HG03097 (cell line): ENCODE measurements around the gene GRK1.

Experiments used
- ATAC-seq: cut with Tn5 transposase; IDR thresholded peaks from one replicate; pipeline ENCODE4 v1.9.1; 2021; ENCODE audit not compliant: unreplicated experiment, low FRiP score

GRK1 gene

DNA sequence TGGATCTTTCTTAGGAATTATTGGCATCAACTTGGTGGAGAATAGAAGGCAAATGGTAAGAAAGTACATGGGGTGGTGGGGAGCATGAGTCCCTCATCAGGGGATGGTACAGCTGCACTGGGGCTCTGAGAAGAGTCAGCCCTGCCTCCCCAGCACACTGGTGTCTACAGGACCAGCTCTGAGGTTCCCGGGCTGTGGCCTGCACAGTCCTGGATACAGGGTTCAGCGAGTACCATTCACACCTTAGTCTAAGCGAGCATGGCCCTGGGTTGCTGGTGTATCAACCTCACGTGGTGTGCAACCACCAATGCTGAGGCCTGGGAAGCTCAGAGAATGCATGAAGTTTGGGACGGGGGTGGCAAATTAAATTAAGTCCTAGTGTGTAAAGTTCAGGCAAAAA lies 102.1 kb downstream of the GRK1 start:
- ATAC-seq = no peak

DNA sequence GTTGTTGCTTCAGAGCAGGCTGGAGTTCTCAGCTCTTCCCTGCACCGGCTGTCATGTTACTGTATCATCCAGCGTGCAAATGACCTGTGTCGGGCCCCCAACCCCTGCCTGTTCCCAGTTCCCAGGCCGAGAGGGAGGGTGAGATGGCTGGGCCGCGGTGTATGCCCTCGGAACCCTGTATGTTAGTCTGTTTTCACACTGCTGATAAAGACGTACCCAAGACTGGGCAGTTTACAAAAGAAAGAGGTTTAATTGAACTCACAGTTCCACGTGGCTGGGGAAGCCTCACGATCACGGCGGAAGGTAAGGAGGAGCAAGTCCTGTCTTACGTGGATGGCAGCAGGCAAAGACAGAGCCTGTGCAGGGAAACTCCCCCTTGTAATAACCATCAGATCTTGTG lies 102.9 kb downstream of the GRK1 start:
- ATAC-seq = no peak

DNA sequence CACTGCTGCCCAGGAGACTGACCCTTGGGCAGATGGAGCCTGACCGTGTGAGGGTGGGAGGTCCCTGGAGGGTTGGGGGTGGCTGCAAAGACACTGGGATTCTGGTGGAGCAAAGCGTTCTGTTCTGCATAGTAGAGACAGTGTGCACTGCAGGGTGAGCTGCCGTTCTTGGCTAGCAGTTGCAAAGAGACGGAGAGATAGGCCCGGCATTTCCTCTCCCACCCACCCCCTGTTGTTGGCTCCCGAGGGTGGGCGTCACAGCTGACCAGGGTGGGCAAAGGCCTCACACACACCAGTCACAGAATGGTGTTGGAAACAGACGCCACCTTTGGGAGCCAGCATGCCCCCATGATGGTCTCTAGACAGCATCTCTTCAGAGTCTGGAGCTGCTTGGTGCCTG lies 103.4 kb downstream of the GRK1 start:
- ATAC-seq = no peak

DNA sequence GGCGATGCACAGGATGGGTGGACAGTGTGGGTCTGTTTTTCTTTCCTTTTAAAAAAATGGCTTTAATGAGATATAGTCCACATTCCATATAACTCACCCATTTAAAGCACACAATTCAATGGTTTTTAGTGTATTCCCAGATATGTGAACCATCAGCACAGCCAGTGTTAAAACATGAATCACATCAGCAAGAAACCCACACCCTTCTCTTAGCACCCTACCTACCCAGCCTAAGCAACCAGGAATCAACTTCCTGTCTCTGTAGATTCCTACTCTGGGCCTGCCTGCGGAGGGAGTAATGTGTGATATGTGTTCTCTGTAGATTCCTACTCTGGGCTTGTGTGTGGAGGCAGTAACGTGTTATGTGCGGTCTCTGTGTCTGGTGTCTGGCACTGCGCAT lies 103.9 kb downstream of the GRK1 start:
- no peak for ATAC-seq

DNA sequence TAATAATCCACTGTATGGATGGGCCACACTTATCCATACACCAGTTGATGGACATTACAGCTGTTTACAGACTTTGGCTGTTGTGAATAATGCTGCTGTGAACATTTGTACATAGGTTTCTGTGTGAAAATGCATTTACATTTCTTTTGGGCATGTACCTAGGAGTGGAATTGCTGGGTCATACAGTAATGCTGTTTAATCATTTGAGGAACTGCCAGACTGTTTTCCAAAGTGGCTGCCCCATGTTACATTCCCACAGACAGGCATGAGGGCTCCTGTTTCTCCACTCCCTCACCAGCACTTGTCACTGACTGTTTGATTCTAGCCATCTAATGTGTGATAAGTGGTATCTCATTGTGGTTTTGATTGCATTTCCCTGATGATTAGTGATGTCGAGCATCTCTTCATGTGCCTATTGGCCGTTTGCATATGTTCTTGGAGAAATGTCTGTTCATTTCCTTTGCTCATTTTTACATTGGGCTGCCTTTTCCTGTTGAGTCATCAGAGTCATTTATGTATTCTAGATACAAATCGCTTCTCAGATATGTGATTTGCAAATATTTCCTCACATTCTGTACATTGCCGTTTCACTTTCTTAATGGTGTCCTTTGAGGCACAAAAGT lies 104.8 kb downstream of the GRK1 start:
- ATAC-seq = no peak

DNA sequence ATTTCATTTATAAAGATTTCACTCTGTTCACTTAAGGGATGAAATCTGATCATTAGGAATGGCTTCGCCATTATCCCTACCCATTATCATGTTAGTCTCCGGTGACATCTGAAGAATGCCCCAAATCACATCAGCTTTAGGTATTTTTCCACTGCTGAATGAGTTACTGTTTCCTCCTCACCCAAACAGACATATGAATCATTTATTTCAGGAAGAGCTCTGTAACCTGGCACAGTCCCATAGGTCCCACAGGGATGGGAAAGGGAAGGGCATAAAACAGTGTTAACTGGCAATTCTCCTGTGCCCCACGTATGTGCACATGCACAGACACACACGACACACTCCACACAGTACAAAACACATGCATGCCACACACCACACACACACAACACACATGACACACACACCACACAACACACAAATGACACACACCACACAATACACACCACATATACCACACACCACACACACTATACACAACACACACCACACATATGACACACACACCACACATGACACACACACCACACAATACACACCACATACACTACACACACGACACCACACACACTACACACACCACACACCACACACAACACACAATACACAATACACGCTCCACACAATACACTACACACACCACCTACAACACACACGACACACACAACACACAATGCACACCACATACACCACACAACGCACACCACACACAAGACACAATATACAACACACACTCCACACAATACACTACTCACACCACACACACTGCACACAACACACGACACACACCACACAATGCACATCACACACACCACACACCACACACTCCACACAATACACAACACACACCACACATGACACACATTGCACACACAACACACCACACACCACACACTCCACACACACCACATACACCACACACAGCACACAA lies 107.4 kb downstream of the GRK1 start:
- ATAC-seq = no peak

DNA sequence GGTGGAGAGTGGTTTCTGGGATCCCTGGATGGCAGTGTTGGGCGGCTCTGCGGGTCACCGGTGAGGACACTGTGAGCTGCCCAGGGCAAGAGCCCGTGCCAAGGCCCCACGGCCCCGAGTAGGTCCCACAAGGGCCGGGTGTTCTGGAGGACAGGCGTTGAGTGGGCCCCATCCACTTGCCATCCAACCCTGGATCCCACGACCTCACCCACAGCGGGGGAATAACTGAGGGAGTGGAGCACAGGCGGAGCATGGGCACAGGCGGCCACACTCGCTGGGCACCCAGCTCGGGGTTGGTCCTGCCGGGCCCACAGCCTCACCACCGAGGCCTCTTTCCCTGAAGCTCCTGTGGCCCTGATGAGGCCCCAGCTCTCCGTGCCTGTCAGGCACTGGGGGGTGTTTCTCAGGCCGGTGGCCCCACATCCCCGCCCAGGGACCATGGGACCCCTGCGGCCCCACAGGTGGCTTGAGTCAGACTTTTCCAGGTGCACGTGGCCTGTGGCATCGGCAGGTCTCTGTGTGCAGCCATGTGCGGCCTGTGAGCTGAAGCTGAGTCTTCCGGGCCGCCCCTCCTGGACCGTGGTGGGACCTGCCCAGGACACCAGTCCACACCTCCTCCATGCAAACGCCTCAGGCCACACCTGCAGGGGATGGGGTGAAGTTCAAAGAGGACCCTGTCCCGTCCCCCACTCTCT lies 108.6 kb downstream of the GRK1 start:
- ATAC-seq = no peak

DNA sequence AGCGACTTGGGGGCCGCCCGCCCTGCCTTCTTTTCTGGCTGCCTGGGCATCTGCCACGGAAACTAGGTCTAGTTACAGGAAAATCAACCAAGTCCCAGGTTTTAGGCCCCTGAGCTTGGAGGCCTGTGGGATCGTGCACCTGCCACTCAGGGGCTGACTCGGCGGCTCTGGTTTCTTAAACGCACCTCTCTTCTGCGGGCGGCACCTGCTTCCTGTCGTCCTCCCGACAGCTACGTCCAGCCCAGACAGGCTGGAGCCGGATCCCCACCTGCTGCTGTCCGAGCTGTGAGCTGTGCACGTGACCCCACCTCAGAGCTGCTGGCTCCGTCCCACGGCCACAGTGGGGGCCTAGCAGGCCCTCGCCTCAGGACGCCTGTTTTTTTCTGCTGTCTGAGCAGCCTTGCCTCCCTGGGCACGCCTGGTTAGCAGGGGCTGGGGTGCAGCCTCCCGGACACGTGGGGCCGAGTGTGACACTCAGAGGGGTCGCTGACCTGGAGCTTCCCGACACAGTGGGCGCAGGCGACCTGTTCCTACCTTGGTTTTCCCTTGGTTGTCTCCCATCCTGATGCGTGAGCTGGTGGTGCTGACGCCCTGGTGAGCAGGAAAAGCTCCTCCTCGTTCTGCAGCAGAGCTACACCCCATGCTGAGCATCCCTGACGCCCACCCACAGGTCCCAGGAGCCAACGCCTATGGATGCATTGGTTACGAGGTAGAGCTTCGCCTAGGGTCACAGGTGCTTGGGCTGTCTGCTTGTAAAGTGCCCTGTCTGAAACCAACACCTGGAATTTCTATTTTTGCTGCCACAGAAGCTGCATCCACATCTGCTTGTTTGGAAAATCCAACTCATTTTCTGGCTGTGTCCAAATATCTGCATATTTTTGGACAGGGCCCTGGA lies 109.5 kb downstream of the GRK1 start:
- no peak for ATAC-seq

DNA sequence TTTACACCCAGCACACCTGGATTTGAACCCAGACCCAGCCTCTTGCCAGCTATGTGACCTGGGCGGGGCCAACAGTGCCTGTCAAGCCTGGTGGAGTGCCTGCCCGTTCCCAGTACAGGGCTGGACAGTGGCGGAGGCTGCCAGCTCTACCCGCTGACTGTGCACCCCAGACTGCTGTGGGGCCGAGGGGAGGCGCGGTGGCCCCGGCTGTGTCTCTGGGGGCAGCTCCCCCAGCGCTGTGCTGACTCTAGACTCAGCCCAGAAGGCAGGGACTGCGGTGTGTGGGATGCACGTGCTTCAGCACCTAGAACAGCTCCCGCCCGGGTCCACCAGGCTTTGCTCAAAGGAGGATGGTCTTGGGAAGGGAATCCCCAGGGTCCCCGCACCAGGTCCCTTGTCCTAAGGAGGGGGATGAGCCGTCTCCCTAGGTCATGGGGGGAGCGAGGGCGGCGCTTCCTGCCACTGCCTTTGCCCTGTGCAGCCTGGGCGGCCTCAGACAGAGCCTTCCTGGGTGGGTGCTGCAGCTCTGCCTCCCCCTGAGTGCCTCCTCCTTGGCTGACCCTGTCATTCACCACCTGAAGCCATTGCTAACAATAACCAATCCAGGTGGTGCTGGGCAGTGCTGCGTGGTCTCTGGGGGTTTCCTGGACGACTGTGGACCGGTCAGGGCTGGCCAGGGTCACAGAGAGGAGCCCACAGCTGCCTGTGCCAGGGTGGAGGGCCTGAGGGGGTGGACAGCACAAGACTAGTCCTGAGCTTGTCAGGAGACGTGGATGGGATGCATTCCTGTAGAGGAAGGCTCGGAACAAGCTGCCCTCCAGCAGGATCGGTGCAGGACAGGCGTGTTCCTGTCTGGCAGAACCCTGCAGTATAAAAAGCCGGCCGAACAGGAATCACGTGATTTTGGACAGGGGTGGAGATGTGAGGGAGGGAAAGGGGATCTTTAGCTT lies 110.6 kb downstream of the GRK1 start:
- ATAC-seq = no peak

DNA sequence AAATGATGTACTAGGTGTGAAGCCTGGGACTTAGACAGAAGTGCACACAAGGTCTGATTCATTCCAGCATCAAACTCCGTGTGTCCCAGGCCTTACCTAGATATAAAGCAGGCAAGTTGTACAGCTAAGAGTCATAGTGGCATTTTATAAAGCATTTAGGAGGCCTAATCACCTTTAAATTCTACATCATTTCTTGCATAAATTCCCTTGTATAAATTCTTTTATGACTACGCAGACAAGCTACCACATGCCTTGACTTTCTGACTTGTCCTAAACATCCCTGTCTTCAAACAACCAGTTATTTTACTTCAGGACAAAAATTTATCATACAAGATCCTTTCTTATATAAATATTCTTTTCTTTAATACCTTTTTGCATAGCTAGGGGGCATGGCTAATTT lies 114.6 kb downstream of the GRK1 start:
- ATAC-seq = no peak

DNA sequence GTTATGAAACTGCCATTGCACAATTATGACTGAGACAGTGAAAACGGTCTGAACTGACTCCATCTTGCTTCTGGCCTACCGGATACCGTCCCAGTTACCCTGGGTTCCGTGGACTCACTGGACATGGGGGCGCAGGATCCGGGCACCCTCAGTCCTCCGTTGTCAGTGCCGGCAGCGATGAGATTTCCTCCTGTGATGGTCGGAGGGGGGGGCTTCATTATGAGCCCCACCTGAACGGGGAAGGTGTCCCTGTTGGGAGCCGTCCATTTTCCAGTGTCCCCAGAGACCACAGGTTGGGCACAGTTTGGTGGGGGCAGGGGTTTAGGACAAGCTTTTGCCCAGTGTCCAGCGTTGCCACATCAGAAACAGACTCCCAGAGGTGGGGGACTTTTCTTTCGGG lies 115.5 kb downstream of the GRK1 start:
- no peak for ATAC-seq

DNA sequence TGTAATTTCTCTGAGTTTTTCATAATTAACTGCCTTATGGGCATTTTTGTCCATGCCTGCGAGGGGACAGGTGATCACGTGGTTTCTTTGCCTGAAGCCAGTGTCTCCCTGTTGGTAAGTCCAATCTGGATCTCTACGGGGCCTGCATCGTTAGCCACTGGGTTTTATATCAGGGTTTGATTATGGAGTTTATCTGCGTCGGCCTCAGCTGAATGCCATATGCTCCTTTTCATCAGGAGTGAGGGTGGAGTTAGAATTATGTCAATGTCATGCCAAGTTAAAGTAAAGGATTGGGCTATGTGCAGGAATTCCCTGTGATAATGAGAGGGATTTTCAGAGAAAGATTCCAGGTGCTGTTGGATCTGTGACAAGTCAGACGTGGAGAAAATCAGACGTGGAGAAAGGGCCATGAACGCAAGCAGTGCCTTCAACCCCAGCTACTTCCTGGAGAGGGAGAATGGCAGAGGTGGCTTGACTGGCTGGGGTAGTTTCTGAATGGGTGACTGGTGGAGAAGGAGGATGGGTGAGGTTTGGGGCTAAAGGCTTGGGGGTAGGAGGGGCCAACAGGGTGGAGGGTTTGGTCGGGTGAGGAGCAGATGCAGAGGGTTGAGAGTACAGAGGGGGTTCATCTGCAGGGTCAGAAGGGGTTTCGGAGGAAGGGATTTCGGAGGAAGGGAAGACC lies 116.3 kb downstream of the GRK1 start:
- no peak for ATAC-seq

DNA sequence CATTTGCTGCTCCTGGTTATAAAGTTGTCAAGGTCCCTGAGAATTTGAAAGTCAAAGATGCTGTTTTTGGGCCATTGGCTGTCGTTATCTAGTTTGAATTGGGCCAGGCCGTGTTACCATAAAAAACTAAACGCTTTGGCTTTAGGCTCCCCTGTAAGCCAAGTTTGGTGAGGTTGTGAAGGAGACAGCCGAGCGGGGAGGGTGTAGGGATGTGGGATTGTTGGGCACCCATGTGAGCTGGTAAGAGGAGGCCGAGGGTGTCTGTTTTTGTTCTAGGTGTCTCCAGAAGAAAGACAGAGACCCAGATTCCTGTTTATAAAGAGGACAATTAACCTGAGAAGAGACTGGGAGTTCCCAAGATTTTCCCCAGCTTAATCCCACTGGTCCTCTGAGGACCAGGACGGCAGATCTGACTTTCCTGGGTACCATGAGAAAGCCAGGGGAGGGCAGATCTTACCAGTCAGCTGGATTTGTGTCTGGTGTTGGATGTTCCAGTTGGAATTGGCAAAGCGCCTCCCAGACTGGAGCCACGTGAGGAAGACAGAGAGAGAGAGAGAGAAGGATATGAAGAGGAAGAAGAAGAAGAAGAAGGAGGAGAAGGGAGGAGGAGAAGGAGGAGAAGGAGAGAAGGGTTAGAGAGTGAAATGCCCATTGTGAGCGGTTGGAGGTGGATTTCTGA lies 117.1 kb downstream of the GRK1 start:
- no peak for ATAC-seq

DNA sequence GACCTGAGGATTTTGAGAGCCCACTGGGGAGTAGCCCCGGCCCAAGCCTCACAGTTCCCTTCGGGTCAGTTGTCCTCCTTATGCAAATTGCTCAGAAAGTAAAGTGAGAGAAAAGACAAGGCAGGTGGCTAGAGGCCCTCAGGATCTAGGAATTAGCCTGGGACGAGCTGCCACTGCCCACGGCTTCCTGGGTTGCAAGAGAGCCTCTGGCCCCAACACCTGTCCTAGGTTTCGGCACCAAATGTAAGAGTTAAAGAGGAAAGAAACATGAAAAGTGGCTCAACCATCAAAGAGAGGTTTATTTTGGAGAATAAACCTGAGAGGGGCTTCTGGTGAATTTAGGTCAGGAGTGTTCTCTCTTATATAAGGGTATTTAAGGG lies 117.6 kb downstream of the GRK1 start:
- no peak for ATAC-seq

DNA sequence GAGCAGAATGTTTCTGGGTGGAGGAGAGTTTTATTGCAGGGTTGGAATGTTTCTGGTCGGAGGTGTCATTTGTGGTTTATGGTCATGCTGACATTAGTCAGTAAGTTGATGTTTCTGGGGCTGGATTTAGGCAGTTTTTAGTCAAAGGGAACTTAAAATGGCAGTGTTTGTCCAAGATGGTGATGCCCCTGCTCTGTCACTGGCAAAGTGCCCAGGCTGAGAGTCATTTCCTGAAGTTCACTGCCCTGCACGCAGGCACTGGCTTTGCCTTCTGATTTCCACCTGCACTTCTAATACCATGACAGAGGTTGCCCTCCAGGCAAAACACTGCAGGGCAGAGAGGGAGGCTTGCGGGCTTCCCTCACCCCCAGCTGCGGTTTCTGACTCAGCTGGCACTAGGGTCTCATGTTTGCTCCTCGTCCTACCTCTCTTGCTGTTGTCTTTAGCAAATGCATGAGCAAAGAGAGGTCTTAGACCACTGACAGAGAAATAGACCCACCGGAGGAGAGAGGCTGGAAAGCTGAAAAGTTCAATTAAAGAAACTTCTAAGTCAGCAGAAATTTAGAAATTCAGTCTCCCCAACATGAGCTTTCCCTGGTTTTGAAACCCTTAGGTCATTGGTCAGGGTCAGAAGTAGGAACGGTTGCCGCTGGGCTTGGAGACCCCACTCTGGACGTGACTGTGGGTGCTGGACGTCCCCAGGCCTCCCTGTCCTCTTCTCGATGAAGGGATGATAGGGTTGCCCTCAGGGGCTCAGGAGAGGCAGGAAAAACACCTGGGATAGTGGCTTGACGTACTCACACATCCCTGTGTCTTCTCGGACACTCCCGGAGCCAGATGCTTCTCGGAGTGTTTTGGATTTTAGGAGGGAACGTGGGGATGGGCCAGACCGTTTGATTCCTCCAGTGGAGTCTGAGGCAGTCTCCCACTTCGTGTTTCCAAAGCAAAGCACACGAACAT lies 118.3 kb downstream of the GRK1 start:
- no peak for ATAC-seq

DNA sequence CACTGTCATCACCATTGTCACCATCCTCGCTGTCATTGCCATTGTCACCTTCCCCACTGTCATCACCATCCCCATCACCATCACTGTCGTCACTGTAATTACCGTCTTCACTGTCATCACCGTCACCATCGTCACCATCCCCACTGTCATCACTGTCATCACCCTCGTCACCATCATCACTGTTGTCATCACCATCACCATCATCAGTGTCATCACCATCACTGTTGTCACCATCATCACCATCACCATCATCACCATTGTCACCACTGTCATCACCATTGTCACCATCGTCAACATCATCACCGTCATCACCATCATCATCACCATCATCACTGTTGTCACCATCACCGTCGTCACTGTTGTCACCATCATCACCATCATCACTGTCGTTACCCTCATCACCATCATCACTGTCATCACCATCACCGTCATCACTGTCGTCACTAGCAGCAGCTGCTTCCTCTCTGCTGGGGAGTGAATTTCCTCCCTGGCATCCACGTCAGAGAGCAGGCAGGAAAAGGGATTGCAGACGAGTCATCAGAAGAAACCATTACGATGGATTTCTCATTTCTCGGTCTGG lies 119.3 kb downstream of the GRK1 start:
- ATAC-seq = no peak
